Epithelial cell of esophagus (primary cell): Measurements from ENCODE around the gene MTMR2.
"Not testable (repeated sequence)": the region's sequence is repeated elsewhere in the genome, so short reads cannot be mapped to it uniquely, and the experiment has no call there.

Experiments used
- DNase-seq: peaks from one replicate; pipeline ENCODE4 v3.0.0; 2010; ENCODE audit warnings: low read depth
- H3K4me3 ChIP-seq: 2 replicates; pipeline ENCODE4 v1.5.1; 2011; ENCODE audit warnings: mild to moderate bottlenecking, low read length, control low read depth
- CTCF ChIP-seq: IDR thresholded peaks from 2 replicates; pipeline ENCODE4 v1.5.1; 2011; ENCODE audit warnings: low read depth, mild to moderate bottlenecking, low read length, control low read depth, inconsistent platforms; ENCODE audit not compliant: insufficient read depth; ENCODE audit errors: missing control alignments

Gene MTMR2

GRCh38 chr11:95877291-95877690 is 46.6 kb downstream of the MTMR2 start:
- peak; percentile 89 for DNase-seq
- H3K4me3 ChIP-seq, result no peak overlapping the region
- no peak for TF ChIP-seq CTCF

- H3K4me3 ChIP-seq, DNase-seq: not testable (repeated sequence)
Observed at GRCh38 chr11:95870877-95871276, 53.0 kb downstream of the MTMR2 start.

GRCh38 chr11:95867105-95867504 is 56.8 kb downstream of the MTMR2 start:
- DNase-seq, result no peak
- TF ChIP-seq CTCF, result no peak
- H3K4me3 ChIP-seq, result no peak overlapping the region

- no peak overlapping the region for H3K4me3 ChIP-seq
- no peak for TF ChIP-seq CTCF
- no peak for DNase-seq
Observed at GRCh38 chr11:95863486-95864140, 60.3 kb downstream of the MTMR2 start.

GRCh38 chr11:95860024-95860423 is 63.9 kb downstream of the MTMR2 start:
- not testable (repeated sequence) for DNase-seq

GRCh38 chr11:95854362-95854761 is 69.5 kb downstream of the MTMR2 start:
- not testable (repeated sequence) for H3K4me3 ChIP-seq, DNase-seq

More at GRCh38 chr11:95860024-95860423, 63.9 kb downstream of the MTMR2 start:
- H3K4me3 ChIP-seq, result not testable (repeated sequence)

- no peak overlapping the region for H3K4me3 ChIP-seq
- no peak for DNase-seq
- TF ChIP-seq CTCF, result no peak
Observed at GRCh38 chr11:95853862-95854261, 70.0 kb downstream of the MTMR2 start.

GRCh38 chr11:95853138-95853537 is 70.8 kb downstream of the MTMR2 start:
- H3K4me3 ChIP-seq, result no peak overlapping the region
- DNase-seq, result no peak
- no peak for TF ChIP-seq CTCF

GRCh38 chr11:95850137-95850536 is 73.8 kb downstream of the MTMR2 start:
- DNase-seq, result no peak
- no peak overlapping the region for H3K4me3 ChIP-seq
- no peak for TF ChIP-seq CTCF
